GM19025 (cell line): ENCODE measurements around the gene FSTL3.

Experiments
- ATAC-seq: cut with Tn5 transposase; IDR thresholded peaks from one replicate; pipeline ENCODE4 v1.9.1; 2021; ENCODE audit warnings: mild to moderate bottlenecking, low read depth, moderate library complexity; ENCODE audit not compliant: unreplicated experiment

The FSTL3 gene

GRCh38 chr19:644789-645188 lies 31.4 kb upstream of the FSTL3 start:
- ATAC-seq, result no peak

GRCh38 chr19:645912-646778 lies 30.0 kb upstream of the FSTL3 start:
- no peak for ATAC-seq

- ATAC-seq, result no peak
Measured at GRCh38 chr19:646779-647565, 29.2 kb upstream of the FSTL3 start.

- ATAC-seq, result no peak
Measured at GRCh38 chr19:647566-648284, 28.5 kb upstream of the FSTL3 start.

- no peak for ATAC-seq
Measured at GRCh38 chr19:648305-648704, 27.9 kb upstream of the FSTL3 start.

GRCh38 chr19:648904-649801 lies 27.0 kb upstream of the FSTL3 start:
- no peak for ATAC-seq

- ATAC-seq, result no peak
Measured at GRCh38 chr19:650121-650520, 26.1 kb upstream of the FSTL3 start.

GRCh38 chr19:651114-651818 lies 24.9 kb upstream of the FSTL3 start:
- no peak for ATAC-seq

GRCh38 chr19:651991-652390 lies 24.2 kb upstream of the FSTL3 start:
- no peak for ATAC-seq

- no peak for ATAC-seq
Measured at GRCh38 chr19:652467-653389, 23.5 kb upstream of the FSTL3 start.

- no peak for ATAC-seq
Measured at GRCh38 chr19:653425-653824, 22.8 kb upstream of the FSTL3 start.

- ATAC-seq, result no peak
Measured at GRCh38 chr19:655691-656090, 20.5 kb upstream of the FSTL3 start.

GRCh38 chr19:656751-657559 lies 19.2 kb upstream of the FSTL3 start:
- ATAC-seq, result no peak

- no peak for ATAC-seq
Measured at GRCh38 chr19:657611-658010, 18.6 kb upstream of the FSTL3 start.

- ATAC-seq, result no peak
Measured at GRCh38 chr19:658059-658839, 17.9 kb upstream of the FSTL3 start.

- no peak for ATAC-seq
Measured at GRCh38 chr19:658916-659839, 17.0 kb upstream of the FSTL3 start.
